Stimulated activated CD4-positive, alpha-beta T cell treated with anti-CD3 and anti-CD28 coated beads, Interleukin-1b, Interleukin-23, amount 100 ng/mL, for 24 hours (primary cell): ENCODE results near the gene C1orf210.
A peak's percentile ranks its signal among the peaks of the same experiment; 100 is the strongest.

Experiments used
- DNase-seq, 4 experiments: peaks; one replicate each; pipeline ENCODE4 v3.0.0-alpha.2; 2020; ENCODE audit warnings: low read depth in 4 of 4, low spot score in 1 of 4

The C1orf210 gene

GRCh38 chr1:43285269-43285990 is at the start of gene C1orf210:
Gene C1orf210 (minus strand): TSS chr1:43285581. CDS start chr1:43283270, 2,311 bp downstream.
- DNase-seq = no peak

GRCh38 chr1:43334453-43335205 is 49.2 kb upstream of the C1orf210 start:
- DNase-seq = no peak

- DNase-seq = no peak
Observed at GRCh38 chr1:43331688-43332087, 46.3 kb upstream of the C1orf210 start.

GRCh38 chr1:43329995-43330751 is 44.8 kb upstream of the C1orf210 start:
- DNase-seq = peak in 2 of 4 experiments; percentile 44 to 68

- DNase-seq = no peak
Observed at GRCh38 chr1:43327549-43328292, 42.3 kb upstream of the C1orf210 start.

- no peak for DNase-seq
Observed at GRCh38 chr1:43325381-43325780, 40.0 kb upstream of the C1orf210 start.

GRCh38 chr1:43324810-43325209 is 39.4 kb upstream of the C1orf210 start:
- no peak for DNase-seq

- DNase-seq = no peak
Observed at GRCh38 chr1:43322506-43322905, 37.1 kb upstream of the C1orf210 start.

- no peak for DNase-seq
Observed at GRCh38 chr1:43321331-43321891, 36.0 kb upstream of the C1orf210 start.

GRCh38 chr1:43319766-43320165 is 34.4 kb upstream of the C1orf210 start:
- DNase-seq = no peak

GRCh38 chr1:43319288-43319687 is 33.9 kb upstream of the C1orf210 start:
- DNase-seq = no peak

GRCh38 chr1:43318831-43319230 is 33.5 kb upstream of the C1orf210 start:
- no peak for DNase-seq

- DNase-seq = no peak
Observed at GRCh38 chr1:43317817-43318471, 32.6 kb upstream of the C1orf210 start.

GRCh38 chr1:43316738-43317520 is 31.5 kb upstream of the C1orf210 start:
- DNase-seq = no peak

GRCh38 chr1:43315963-43316737 is 30.8 kb upstream of the C1orf210 start:
- no peak for DNase-seq

GRCh38 chr1:43315481-43315880 is 30.1 kb upstream of the C1orf210 start:
- no peak for DNase-seq

- DNase-seq = no peak
Observed at GRCh38 chr1:43314233-43314632, 28.9 kb upstream of the C1orf210 start.

GRCh38 chr1:43313771-43314170 is 28.4 kb upstream of the C1orf210 start:
- DNase-seq = no peak
